Ishikawa (cell line): ENCODE measurements around the gene FOLH1.
"Not testable (repeated sequence)": the region's sequence is repeated elsewhere in the genome, so short reads cannot be mapped to it uniquely, and the experiment has no call there.

Experiments
- CEBPB ChIP-seq: IDR thresholded peaks from 2 replicates; pipeline ENCODE4 v1.6.1; 2012
- RAD21 ChIP-seq: IDR thresholded peaks from 2 replicates; pipeline ENCODE4 v1.6.1; 2012; ENCODE audit warnings: low read depth
- YY1 ChIP-seq: IDR thresholded peaks from 2 replicates; pipeline ENCODE4 v1.6.1; 2012; ENCODE audit warnings: low read depth

- TF ChIP-seq YY1, CEBPB: not testable (repeated sequence)
- 0 out of 2 replicates have a peak, but pooled peaks have one; percentile 6 for TF ChIP-seq RAD21
Measured at GRCh38 chr11:49230534-49230933, 22.1 kb upstream of the FOLH1 start.
